Keratinocyte (primary cell): ENCODE data around the gene TMPRSS3. TPM values are rescaled to one million over a fixed set of nuclear protein-coding genes. Genes with fewer than 3 reads are reported as not detected.

ENCODE experiments used
- DNase-seq: peaks from one replicate; pipeline ENCODE4 v3.0.0-alpha.2; 2011; ENCODE audit warnings: low read depth, missing footprints, low spot score
- FAIRE-seq: peaks from 2 replicates; lab custom pipeline; 2011; peaks lifted over from hg19 to GRCh38; lab: Jason Lieb, UNC
- H2AFZ ChIP-seq: 2 replicates; pipeline ENCODE4 v1.6.0; 2012; ENCODE audit warnings: low read length, control low read depth, inconsistent platforms; ENCODE audit not compliant: control insufficient read depth
- H3K27ac ChIP-seq: 2 replicates; pipeline ENCODE4 v1.5.1; 2011; ENCODE audit warnings: low read length; ENCODE audit not compliant: control insufficient read depth, insufficient read depth
- H3K27me3 ChIP-seq: 3 replicates; pipeline ENCODE4 v1.6.0; 2011; ENCODE audit warnings: low read length; ENCODE audit not compliant: control insufficient read depth, insufficient read depth; ENCODE audit errors: extremely low read depth
- H3K36me3 ChIP-seq, 2 experiments: 2 replicates in 1 of 2; 3 replicates in 1 of 2; pipeline ENCODE4 v1.5.1; 2011; ENCODE audit warnings: low read length in 2 of 2, mild to moderate bottlenecking in 1 of 2; ENCODE audit not compliant: control insufficient read depth in 2 of 2, insufficient read depth in 2 of 2; ENCODE audit errors: extremely low read depth in 1 of 2
- H3K4me1 ChIP-seq: 3 replicates; pipeline ENCODE4 v1.5.1; 2011; ENCODE audit warnings: low read length; ENCODE audit not compliant: control insufficient read depth, insufficient read depth; ENCODE audit errors: extremely low read depth
- H3K4me2 ChIP-seq: 3 replicates; pipeline ENCODE4 v1.6.0; 2011; ENCODE audit warnings: low read depth, low read length; ENCODE audit not compliant: control insufficient read depth, insufficient read depth; ENCODE audit errors: extremely low read depth
- H3K4me3 ChIP-seq, 3 experiments: fragments of 200-600 bp in 1 of 3; sonication (generic) in 1 of 3; 2 replicates in 2 of 3; 3 replicates in 1 of 3; pipeline ENCODE4 v1.5.1; 2011 to 2016; ENCODE audit warnings: low read length in 3 of 3, mild to moderate bottlenecking in 3 of 3, control low read depth in 2 of 3, inconsistent platforms in 1 of 3, low read depth in 1 of 3, mixed read lengths in 1 of 3, mixed run types in 1 of 3, moderate library complexity in 1 of 3; ENCODE audit not compliant: control insufficient read depth in 2 of 3, insufficient read depth in 2 of 3; ENCODE audit errors: extremely low read depth in 1 of 3
- H3K79me2 ChIP-seq: 2 replicates; pipeline ENCODE4 v1.6.0; 2012; ENCODE audit warnings: low read length; ENCODE audit not compliant: control insufficient read depth, insufficient read depth
- H3K9ac ChIP-seq: 3 replicates; pipeline ENCODE4 v1.6.0; 2011; ENCODE audit warnings: low read length; ENCODE audit not compliant: control insufficient read depth, insufficient read depth; ENCODE audit errors: extremely low read depth
- H3K9me1 ChIP-seq: 3 replicates; pipeline ENCODE4 v1.6.0; 2011; ENCODE audit warnings: low read length; ENCODE audit not compliant: control insufficient read depth, insufficient read depth; ENCODE audit errors: extremely low read depth
- H3K9me3 ChIP-seq: 2 replicates; pipeline ENCODE4 v1.5.1; 2012; ENCODE audit warnings: low read depth, low read length; ENCODE audit not compliant: control insufficient read depth
- H4K20me1 ChIP-seq: 3 replicates; pipeline ENCODE4 v1.6.0; 2011; ENCODE audit warnings: low read length; ENCODE audit not compliant: control insufficient read depth, insufficient read depth; ENCODE audit errors: extremely low read depth
- CTCF ChIP-seq, 3 experiments: IDR thresholded peaks in 1 of 3; conservative IDR thresholded peaks in 1 of 3; optimal IDR thresholded peaks in 1 of 3; 2 replicates in 2 of 3; 3 replicates in 1 of 3; pipeline versions ENCODE3 to v1.5.1; 2011; ENCODE audit warnings: low read length in 3 of 3, mild to moderate bottlenecking in 3 of 3, moderate library complexity in 2 of 3, control low read depth in 1 of 3, inconsistent platforms in 1 of 3; ENCODE audit not compliant: insufficient read depth in 2 of 3; ENCODE audit errors: extremely low read depth in 1 of 3
- EZH2 ChIP-seq: IDR thresholded peaks from one replicate; pipeline ENCODE4 v1.6.1; 2012; ENCODE audit warnings: inconsistent platforms, mild to moderate bottlenecking, low read length, moderate library complexity
- dilution Hi-C: fragments of 300-500 bp; cut with MboI; formaldehyde crosslinking; loops from one replicate; pipeline ENCODE4 v1.7.0; 2020; ENCODE audit warnings: low sequenced_read_pairs; ENCODE audit not compliant: extremely low pct_ligation_motif_present
- polyA plus RNA-seq, 5 experiments: library from polyadenylated mRNA; depleted of rRNA in 3 of 5; stranded (reverse) in 3 of 5; stranded (forward) in 1 of 5; unstranded in 1 of 5; fragments of >200 nt; gene quantifications; 1 replicate in 1 of 5; 2 replicates in 3 of 5; 3 replicates in 1 of 5; pipeline versions ENCODE4 v1.2.1 to v1.2.3, GENCODE V29; 2011 to 2012; ENCODE audit warnings: missing spikeins in 2 of 5, low read depth in 1 of 5, low replicate concordance in 1 of 5

The TMPRSS3 gene
- polyA plus RNA-seq, 1 donor (not counting 4 experiments of a cell fraction or from before 2014, with no cell fraction given): not detected

GRCh38 chr21:42392731-42393442 lies 3.0 kb downstream of the TMPRSS3 start:
- no peak for TF ChIP-seq EZH2
- no peak for TF ChIP-seq CTCF (optimal IDR thresholded peaks at IDR 0.05 in 1 of 3, IDR thresholded peaks at IDR 0.05 in 1 of 3, conservative IDR thresholded peaks at IDR 0.05 in 1 of 3; ENCODE audit: extremely low read depth in 1 of 3, insufficient read depth in 2 of 3, low read length in 3 of 3)
- H3K9ac ChIP-seq: no peak overlapping the region
- FAIRE-seq (no peak), DNase-seq (no peak)
- H3K27ac ChIP-seq: no peak overlapping the region
- no peak overlapping the region for H3K4me3 ChIP-seq
- H3K27me3 ChIP-seq: peaks cover 11% of the 10 kb centered on the region
- dilution Hi-C loops: no loop called here
- no peaks in the 10 kb centered on the region for H3K9me1 ChIP-seq
- peaks cover 6% of the 10 kb centered on the region for H3K4me1 ChIP-seq
- H3K4me2 ChIP-seq: no peak overlapping the region
- no peaks in the 10 kb centered on the region for H3K79me2 ChIP-seq
- no peaks in the 10 kb centered on the region for H3K36me3 ChIP-seq
- H2AFZ ChIP-seq: no peak overlapping the region
- no peaks in the 10 kb centered on the region for H3K9me3 ChIP-seq
- no peaks in the 10 kb centered on the region for H4K20me1 ChIP-seq

- H3K36me3 ChIP-seq: no peaks in the 10 kb centered on the region
- no peaks in the 10 kb centered on the region for H4K20me1 ChIP-seq
- DNase-seq (no peak), FAIRE-seq (no peak)
- peaks cover 5% of the 10 kb centered on the region for H3K4me1 ChIP-seq
- H3K4me3 ChIP-seq: no peak overlapping the region
- H3K9me1 ChIP-seq: no peaks in the 10 kb centered on the region
- peaks cover 5% of the 10 kb centered on the region for H3K27me3 ChIP-seq
- dilution Hi-C loops: no loop called here
- no peaks in the 10 kb centered on the region for H3K9me3 ChIP-seq
- no peak for TF ChIP-seq CTCF (optimal IDR thresholded peaks at IDR 0.05 in 1 of 3, IDR thresholded peaks at IDR 0.05 in 1 of 3, conservative IDR thresholded peaks at IDR 0.05 in 1 of 3; ENCODE audit: extremely low read depth in 1 of 3, insufficient read depth in 2 of 3, low read length in 3 of 3)
- TF ChIP-seq EZH2: no peak
- no peak overlapping the region for H3K9ac ChIP-seq
- no peak overlapping the region for H3K27ac ChIP-seq
- no peak overlapping the region for H2AFZ ChIP-seq
- H3K4me2 ChIP-seq: no peak overlapping the region
- no peaks in the 10 kb centered on the region for H3K79me2 ChIP-seq
Measured at GRCh38 chr21:42391297-42391696, 4.6 kb downstream of the TMPRSS3 start.
